Mucosa of stomach (tissue), 1 donor: Measurements from ENCODE around the gene IL22RA1.

Source experiments
- H3K27me3 ChIP-seq: one replicate; pipeline ENCODE4 v1.7.0; 2013; ENCODE audit warnings: mild to moderate bottlenecking, low read length; ENCODE audit not compliant: control insufficient read depth, insufficient read depth
- H3K36me3 ChIP-seq: one replicate; pipeline ENCODE4 v1.7.0; 2013; ENCODE audit warnings: low read length; ENCODE audit not compliant: control insufficient read depth, insufficient read depth
- H3K4me1 ChIP-seq: one replicate; pipeline ENCODE4 v1.7.0; 2013; ENCODE audit warnings: mild to moderate bottlenecking, low read length; ENCODE audit not compliant: control insufficient read depth, insufficient read depth
- H3K4me3 ChIP-seq: one replicate; pipeline ENCODE4 v1.7.0; 2013; ENCODE audit warnings: low read length
- H3K9ac ChIP-seq: one replicate; pipeline ENCODE4 v1.7.0; 2013; ENCODE audit warnings: mild to moderate bottlenecking, low read length, moderate library complexity
- H3K9me3 ChIP-seq: one replicate; pipeline ENCODE4 v1.7.0; 2013; ENCODE audit warnings: mild to moderate bottlenecking, low read length, moderate library complexity; ENCODE audit not compliant: control insufficient read depth
- donor health status: Pancreatic carcinoma.

IL22RA1 gene

DNA sequence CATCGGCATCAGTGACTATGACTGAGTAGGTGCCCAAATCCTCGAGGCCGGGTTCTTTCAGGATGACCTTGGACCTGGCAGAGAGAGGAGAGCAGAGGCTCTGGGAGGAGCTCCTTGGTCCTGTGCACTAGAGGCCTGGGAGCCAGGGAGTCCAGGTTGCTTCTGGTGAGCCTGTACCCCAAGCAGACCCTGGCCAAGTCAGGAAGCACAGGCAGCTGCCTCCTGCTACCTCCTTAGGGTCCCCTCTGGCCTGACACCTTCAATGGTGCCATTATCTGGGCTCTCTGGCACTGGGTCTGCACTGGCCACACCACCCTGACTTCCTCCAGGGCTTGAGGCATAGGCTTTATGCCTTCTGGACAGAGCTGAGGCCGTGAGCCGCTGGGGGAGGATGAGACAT lies 68.7 kb downstream of the IL22RA1 start:
- Histone ChIP-seq H3K4me3 (no peak overlapping the region), H3K27me3 (no peaks in the 10 kb centered on the region), H3K36me3 (no peaks in the 10 kb centered on the region), H3K9ac (no peak overlapping the region), H3K9me3 (no peaks in the 10 kb centered on the region), H3K4me1 (peaks cover 5% of the 10 kb centered on the region)

DNA sequence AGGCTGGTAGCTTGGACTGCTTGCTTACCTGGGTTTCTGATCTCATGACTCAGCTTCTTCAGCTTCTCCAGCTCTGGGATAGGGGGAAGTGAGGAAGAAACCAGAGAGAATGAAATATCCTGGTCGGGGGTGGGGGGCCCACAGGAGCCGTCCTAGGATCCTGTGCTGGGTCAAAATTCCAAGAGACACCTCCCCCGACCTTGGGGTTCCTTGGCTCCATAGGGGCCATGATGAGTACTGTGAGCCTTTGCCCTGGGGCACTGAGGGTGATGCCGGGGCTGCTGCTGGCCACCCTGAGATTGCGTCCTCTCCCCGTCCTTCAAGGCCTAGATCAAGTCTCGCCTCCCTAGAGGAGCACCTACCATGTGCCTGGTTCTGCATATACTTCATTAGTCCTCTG lies 71.0 kb downstream of the IL22RA1 start:
- Histone ChIP-seq H3K9me3 (no peaks in the 10 kb centered on the region), H3K4me1 (peaks cover 8% of the 10 kb centered on the region)

DNA sequence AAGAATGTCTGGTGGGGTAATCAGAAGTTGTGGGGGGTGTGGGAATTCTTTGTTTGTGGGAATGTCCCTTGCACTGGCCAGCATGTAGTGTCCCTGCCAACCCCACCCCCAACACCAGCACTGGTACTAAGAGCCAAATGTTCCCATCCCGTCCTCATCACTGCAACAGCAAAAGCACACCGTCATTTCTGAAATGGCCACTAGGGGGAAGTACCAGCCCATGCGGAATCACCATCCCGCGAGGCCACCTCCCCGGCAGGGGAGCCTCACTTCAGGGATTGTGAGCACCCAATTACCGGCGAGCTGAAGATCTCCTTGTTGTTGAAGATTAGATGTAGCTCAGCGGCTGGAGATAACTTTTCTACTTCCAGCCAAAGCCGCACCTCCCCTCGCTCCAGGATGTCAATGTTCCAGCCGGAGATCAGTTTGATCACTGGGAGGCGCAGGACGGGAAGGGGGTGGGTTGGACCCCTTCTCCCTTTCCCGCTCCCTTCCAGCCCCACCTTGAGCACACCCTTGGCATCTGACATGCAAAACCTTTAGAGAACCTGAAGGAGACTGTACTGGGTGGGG lies 72.0 kb downstream of the IL22RA1 start:
- H3K9me3 ChIP-seq, result no peaks in the 10 kb centered on the region
- no peak overlapping the region for H3K9ac ChIP-seq
- H3K4me3 ChIP-seq, result no peak overlapping the region
- H3K27me3 ChIP-seq, result no peaks in the 10 kb centered on the region
- peaks cover 8% of the 10 kb centered on the region for H3K4me1 ChIP-seq
- H3K36me3 ChIP-seq, result no peaks in the 10 kb centered on the region

More for the DNA sequence above, 71.0 kb downstream of the IL22RA1 start:
- no peak overlapping the region for H3K9ac ChIP-seq
- no peak overlapping the region for H3K4me3 ChIP-seq
- H3K27me3 ChIP-seq, result no peaks in the 10 kb centered on the region
- H3K36me3 ChIP-seq, result no peaks in the 10 kb centered on the region

DNA sequence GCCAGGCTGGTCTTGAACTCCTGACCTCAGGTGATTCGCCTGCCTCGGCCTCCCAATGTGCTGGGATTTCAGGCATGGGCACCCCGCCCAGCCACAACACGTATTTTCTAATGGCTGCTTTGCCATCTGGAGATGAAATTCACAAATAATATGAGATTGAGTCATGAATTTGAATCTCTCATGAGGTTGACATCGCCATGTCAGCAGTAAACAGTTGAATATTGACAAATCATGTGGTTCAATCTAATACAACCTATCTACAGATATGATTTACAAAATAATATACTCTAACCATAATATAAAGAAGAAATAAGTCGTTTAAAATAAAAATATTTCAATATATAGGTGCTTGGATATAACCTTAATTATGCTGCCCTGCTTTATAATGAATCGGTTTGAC lies 73.1 kb downstream of the IL22RA1 start:
- Histone ChIP-seq H3K9ac (no peak overlapping the region), H3K27me3 (no peaks in the 10 kb centered on the region), H3K4me1 (peaks cover 8% of the 10 kb centered on the region), H3K36me3 (no peaks in the 10 kb centered on the region), H3K4me3 (no peak overlapping the region), H3K9me3 (no peaks in the 10 kb centered on the region)
